ENCODE results near the gene ADAMTS10.
A peak's percentile ranks its signal among the peaks of the same experiment; 100 is the strongest.

Gene ADAMTS10

DNA sequence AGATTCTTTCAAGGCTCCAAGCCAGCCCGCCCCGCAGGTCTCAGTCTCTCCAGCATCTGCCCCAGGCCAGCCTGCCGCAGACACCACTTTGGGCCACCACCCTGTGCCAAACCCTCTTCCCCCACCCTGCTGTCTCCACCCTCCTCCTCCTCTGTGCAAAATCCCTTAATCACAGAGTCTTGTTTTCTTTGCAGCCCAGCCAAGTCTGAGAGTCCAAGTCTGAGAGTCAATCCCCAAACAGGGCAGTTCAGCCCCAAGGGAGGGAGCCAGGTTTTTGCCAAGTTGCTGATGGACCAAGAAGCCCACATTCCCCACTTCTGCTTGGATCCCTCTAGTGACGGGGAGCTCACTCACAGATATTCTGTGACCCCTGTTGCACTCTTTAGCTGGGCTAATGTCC, 3.1 kb downstream of the ADAMTS10 start:
- DNase-seq = no peak
- intact Hi-C loops (cut with DNase I) = no loop called here

GRCh38 chr19:8605514-8605913, 5.0 kb downstream of the ADAMTS10 start:
- no peak for DNase-seq
- intact Hi-C loops (cut with DNase I) = no loop called here

- intact Hi-C loops (cut with DNase I) = no loop called here
- no peak for DNase-seq
Measured at GRCh38 chr19:8601796-8602195, 8.7 kb downstream of the ADAMTS10 start.

DNA sequence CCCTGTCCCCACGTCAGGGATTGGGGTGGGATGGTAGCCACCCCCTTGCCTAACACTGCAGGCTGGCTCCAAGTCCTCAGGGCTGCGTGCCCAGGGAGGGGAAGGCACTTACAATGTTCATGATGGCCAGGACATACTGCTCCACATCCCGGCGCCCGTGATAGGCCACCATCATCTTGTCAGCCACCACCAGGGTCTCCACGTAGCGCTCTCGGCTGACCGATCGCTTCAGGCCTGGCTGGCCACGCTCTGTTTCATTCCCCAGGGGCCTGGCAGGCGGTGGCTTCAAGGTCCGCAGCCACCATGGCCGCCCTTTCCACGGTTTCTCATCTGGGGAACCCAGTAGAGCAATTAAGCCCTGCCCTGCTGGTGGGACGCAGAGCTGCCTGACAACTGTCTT, 9.7 kb downstream of the ADAMTS10 start:
- DNase-seq = no peak
- intact Hi-C loops (cut with DNase I) = no loop called here

DNA sequence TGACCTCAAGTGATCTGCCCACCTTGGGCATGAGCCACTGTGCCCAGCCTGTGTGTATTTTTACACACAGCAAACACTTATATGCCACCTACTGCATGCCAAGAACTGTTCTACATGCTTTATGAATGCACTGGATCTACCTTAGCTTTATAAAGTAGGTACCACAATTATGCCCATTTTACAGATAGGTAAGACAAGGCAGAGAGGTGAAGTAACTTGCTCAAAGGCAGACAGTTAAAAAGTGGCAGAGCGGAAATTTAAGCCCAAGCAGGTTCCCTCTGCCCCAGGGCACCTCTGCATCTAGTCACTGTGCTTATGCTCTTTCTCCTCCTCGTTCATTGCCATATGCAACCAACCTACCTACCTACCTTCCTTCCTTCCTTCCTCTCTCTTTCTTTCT, 10.5 kb downstream of the ADAMTS10 start:
- intact Hi-C loops (cut with DNase I) = no loop called here
- DNase-seq = no peak

DNA sequence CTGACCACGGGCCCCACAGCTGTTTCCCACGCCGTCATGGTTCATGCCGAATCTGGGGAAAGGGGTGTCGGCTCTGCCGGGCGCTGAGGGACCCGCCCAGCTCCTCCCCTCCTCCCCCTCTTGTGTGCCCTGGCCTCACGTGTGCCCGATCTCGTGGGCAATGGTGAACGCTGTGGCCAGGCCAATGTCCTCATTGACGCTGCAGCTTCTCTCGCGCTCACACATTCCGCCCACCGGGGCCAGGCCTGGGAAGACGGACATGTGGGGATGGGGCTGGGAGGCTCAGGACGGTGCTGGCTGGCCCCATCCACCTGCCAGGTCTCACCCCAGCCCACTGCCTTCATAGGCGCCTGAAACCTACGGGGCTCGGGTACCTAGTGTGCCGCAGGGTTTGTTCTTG, 14.3 kb downstream of the ADAMTS10 start:
- intact Hi-C loops (cut with DNase I) = no loop called here
- no peak for DNase-seq

GRCh38 chr19:8595651-8596050, 14.9 kb downstream of the ADAMTS10 start:
- intact Hi-C loops (cut with DNase I) = no loop called here
- no peak for DNase-seq

GRCh38 chr19:8593931-8594330, 16.6 kb downstream of the ADAMTS10 start:
- intact Hi-C loops (cut with DNase I) = no loop called here
- DNase-seq = no peak

- peak; percentile 55 to 91 (median 79) for DNase-seq
- intact Hi-C loops (cut with DNase I) = no loop called here
Measured at GRCh38 chr19:8592231-8593009, 18.1 kb downstream of the ADAMTS10 start.

DNA sequence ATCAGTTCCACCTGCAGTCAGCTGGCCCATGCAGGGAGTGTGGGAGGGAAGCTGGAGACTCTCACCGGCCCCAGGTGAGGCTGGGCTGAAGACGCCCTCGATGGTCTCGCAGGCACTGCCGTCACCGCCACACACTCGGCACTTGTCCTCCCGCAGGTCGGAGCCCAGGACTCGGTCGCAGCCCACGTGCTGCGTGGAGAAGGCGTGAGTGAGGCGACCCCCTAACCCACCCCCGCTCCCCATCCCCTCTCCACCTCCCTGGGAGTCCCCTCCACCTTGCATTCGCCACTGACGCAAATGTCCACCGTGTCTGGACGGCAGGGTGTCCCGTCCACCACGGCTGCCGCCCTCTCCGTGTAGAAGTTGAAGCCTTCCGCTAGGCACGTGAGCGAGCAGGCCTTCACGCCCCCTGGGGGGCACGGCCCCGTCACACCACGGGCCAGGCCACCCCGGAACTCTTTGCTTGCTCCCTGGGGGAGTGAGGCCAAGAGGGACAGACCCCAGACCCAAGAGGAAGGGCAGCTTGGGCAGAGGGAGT, 21.3 kb downstream of the ADAMTS10 start:
- DNase-seq = no peak
- intact Hi-C loops (cut with DNase I) = no loop called here

DNA sequence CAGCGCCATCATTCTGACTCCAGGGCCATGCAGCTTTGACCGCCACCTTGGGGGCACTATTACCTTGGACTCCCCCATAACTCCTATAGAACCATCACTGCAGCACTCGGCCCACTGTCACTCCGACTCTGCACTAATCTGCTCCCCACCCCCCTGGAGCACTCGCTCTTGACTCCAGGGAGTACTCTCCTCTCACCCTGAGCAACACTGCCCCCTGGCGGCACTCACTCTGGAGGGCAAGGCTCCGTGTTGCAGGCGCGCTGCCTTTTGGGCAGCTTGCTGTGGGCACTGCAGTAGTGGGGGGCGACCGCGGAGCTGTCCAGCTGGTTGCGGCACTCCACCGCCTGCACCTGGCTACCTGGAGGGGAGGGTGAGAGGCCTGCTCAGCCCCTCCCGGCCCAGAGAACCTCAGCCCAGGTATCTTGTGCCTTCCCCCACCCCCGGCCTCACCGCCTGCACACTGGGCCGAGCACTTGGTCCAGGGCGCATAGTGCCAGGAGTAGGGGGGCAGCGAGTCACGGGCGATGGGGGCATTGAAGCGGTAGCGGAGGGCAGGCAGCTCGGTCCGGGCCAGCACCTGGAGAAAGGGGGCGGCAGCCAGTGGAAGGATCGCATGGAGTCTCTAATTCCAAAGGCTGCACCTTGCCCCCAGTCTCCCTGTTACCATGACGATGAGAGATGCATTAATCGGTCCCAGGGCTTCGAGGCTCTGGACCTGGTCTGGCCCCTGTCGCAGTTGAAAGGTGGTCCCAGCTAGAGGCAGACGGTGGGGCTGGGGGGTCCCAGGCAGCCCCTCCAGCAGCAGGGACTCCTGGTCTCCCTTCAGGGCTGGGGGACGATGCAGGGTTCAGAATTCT, 24.4 kb downstream of the ADAMTS10 start:
- peak in 20 of 42 donors; percentile 15 to 70 (median 42) for DNase-seq
- intact Hi-C loops (cut with DNase I) = no loop called here

DNA sequence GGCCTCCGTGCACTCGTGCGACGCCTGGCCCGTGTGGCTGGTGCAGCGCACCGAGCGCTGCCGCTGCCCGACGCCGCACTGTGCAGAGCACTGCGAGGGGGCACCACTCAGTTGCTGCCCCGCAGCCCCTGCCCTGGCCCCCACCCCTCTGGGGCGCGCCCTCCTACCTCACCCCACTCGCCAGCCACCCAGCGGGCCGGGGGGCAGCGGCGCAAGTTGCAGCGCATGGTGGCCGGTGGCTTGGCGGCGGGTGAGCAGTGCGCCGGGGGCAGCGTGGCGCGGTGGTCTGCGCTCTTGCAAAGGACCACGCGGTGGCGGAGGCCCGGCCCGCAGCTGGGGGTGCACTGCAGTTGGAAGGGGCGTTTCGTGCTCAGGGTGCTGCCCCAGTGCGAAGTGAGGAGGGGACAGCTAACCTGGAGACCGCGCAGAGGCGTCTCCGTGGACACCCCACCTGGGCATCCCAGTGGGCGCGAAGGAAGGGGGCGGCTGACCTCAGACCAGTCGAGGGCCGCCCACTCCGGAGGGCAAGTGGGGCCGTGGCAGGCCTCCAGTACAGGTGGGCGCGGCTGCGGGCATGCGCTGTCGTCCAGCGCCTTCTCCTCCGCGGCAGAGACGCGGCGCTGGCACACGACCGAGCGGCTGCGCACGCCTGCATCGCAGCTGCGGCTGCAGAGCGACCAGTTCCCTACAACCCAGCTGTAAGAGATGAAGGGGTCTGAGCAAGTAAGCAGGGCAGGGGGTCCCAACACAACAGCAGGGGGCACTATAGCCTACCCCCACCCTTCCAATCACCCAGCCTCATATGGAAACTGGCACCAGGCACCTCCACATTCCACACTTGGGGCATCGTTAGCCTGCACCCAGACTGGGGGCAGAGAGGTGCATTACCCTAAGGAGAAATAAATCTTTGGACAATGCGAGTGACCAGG, 25.3 kb downstream of the ADAMTS10 start:
- intact Hi-C loops (cut with DNase I) = no loop called here
- no peak for DNase-seq

DNA sequence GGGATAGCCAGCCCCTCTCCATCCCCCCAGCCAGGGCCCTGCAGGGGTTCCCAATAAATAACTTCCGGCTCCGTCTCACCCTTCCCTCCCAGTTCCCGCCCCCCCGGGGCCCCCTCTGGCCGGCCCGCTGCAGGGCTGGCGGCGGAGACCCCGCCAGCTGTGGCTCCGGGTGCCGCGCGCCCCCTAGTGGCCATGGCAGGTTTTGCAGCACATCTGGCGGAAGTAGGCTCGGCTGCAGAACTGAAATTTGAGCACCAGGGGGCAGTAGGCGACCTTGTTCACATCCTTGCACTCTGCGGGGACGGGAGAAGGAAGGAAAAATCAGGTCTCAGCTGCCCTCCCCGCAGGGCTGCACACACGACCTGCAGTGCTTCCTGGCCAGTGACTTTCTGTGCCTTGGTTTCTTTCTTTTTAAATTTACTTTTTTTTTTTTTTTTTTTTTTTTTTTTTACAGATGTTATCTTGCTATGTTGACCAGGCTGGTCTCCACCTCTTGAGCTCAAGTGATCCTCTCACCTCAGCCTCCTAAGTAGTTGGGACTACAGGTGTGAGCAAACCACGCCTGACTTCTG, 29.7 kb downstream of the ADAMTS10 start:
- DNase-seq = peak; percentile 39 to 86 (median 72)
- intact Hi-C loops (cut with DNase I) = no loop called here

- peak; percentile 40 to 91 (median 80) for DNase-seq
- intact Hi-C loops (cut with DNase I) = no loop called here
Measured at GRCh38 chr19:8578642-8579265, 31.8 kb downstream of the ADAMTS10 start.

DNA sequence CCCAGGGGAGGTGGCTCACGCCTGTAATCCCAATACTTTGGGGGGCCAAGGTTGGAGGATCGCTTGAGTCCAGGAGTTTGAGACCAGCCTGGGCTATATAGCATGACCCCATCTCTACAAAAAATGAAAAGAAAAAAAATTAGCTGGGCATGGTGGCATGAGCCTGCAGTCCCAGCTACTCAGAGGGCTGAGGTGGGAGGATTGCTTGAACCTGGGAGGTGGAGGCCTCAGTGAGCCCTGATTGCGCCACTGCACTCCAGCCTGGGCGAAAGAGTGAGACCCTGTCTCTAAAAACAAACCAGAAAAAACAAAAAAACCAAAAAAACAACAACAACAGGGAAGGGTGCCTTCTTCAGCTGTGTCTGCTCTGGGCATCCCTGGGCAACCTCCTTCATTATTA, 32.8 kb downstream of the ADAMTS10 start:
- intact Hi-C loops (cut with DNase I) = no loop called here
- DNase-seq = no peak

DNA sequence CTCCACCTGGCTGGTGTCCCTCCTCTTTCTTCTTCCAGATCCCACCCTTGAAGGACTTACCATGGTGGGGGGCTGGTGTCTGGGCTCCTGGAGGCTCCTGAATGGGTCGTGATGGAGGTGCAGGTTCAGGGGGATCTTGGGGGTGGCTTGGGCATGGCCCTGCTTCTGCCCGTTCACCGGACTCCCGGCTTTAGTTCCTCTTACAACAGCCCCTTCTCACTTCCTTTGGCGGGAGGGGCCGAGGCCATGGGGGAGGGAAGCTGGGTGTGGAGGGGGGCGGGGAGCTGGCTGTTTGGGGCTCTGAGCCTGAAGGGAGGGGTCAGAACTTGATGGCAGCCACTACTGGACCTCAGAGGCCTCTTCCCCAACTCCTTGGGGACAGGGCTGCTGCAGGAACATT, 33.3 kb downstream of the ADAMTS10 start, which contains the start of gene MYO1F:
Gene MYO1F, minus strand, starts transcription at position 196 of the 400 bp plus-strand sequence. Its CDS starts 133 bp downstream, at position 63.
- DNase-seq = peak in 27 of 42 donors; percentile 8 to 57 (median 35)
- intact Hi-C loops (cut with DNase I) = no loop called here

DNA sequence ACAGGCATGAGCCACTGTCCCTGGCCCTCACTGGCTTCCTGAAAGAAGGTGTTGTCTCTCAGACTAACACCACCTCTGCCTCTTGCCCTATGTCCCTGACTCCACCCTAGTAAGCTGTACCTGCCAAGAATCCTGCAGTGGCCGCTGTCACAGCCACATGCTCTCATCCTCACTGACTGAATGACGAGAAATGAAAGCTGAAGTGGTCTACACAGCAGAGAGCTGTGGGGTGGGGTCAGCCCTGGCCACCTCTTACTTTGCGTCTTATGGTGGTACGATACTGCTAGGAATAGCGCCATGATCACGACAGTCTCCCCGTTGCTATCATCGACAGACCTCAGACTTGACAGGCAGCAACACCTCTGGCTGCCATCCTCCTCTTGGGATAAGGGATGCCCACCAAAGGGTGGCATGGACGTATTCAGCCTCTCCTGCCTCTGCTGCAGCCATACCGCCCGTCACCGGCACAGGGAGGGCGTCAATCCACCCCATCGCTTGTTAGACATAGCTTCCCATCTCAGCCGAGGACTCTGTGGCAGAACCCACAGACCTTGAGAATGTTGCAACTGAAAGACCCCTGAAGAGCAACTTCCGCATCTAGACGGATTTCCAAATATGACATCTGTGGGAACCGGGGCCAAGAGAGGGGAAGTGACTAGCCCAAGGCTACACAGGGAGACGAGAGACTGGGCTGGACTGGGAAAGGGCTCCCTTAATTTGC, 34.1 kb downstream of the ADAMTS10 start:
- DNase-seq = peak in 4 of 42 donors; percentile 2 to 44 (median 17)
- intact Hi-C loops (cut with DNase I) = no loop called here

Measured in head of caudate nucleus (tissue), 42 donors.